ENCODE results near the gene STK31. TPM values are rescaled to one million over a fixed set of nuclear protein-coding genes. Genes with fewer than 3 reads are reported as not detected.
A peak's percentile ranks its signal among the peaks of the same experiment; 100 is the strongest.
"Not testable (repeated sequence)": the region's sequence is repeated elsewhere in the genome, so short reads cannot be mapped to it uniquely, and the experiment has no call there.

STK31 gene
- polyA plus RNA-seq, 2 of the 4 experiments (the other 2 are of a cell fraction) = 2.3 to 3.9 TPM

DNA sequence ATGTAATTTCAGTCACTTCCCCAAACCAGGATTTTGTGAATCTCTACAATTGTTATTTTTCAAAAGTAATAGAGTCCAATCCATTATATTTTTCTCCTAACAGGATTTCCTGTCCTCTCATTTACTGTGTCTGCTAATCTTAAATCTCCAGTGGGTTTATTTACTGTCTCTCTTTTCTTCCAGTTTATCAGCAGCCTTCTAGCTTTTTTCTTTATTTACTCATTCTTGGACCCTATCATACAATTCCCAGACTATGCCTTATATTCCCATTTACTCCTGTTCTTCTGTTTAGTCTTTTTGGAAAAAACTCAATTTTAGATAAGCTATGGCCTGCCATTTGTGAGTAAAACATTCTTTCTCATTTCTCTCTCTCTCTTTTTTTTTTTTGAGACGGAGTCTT lies 94.7 kb downstream of the STK31 start (continued):
- TF ChIP-seq, protein P1, sequence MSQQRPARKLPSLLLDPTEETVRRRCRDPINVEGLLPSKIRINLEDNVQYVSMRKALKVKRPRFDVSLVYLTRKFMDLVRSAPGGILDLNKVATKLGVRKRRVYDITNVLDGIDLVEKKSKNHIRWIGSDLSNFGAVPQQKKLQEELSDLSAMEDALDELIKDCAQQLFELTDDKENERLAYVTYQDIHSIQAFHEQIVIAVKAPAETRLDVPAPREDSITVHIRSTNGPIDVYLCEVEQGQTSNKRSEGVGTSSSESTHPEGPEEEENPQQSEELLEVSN (IDR thresholded peaks at IDR 0.05; ENCODE audit: borderline replicate concordance, low read depth) = no peak

- ChIA-PET CTCF (interaction anchor here (0.6 kb wide), 1 partner anchor 938 kb away, joined by 3 read pairs; no protein-coding TSS in a partner anchor), POLR2A (no interaction called here)
- no peak for FAIRE-seq
- no peak overlapping the region for H3K4me2 ChIP-seq
- no peak overlapping the region for H3K27ac ChIP-seq
- ATAC-seq = peak in 1 of 2 experiments; percentile 19; a peak in 2 of 6 replicates
- no peak for TF ChIP-seq MAZ (IDR thresholded peaks at IDR 0.05; ENCODE audit: borderline replicate concordance, low read depth, low read length)
- no peak for TF ChIP-seq PHF8 (IDR thresholded peaks at IDR 0.05; ENCODE audit: borderline replicate concordance, low read depth)
- TF ChIP-seq FOSL2 (IDR thresholded peaks at IDR 0.05) = no peak
- TF ChIP-seq FOSL2 (CRISPR knock-in tag; IDR thresholded peaks at IDR 0.05) = no peak
- no peak for TF ChIP-seq FOSB (CRISPR knock-in tag; IDR thresholded peaks at IDR 0.05)
- no peak for TF ChIP-seq HEYL (CRISPR knock-in tag; IDR thresholded peaks at IDR 0.05)
- no peak for TF ChIP-seq CHD2 (IDR thresholded peaks at IDR 0.05; ENCODE audit: low read length, partially characterized antibody)
- TF ChIP-seq, protein P2, sequence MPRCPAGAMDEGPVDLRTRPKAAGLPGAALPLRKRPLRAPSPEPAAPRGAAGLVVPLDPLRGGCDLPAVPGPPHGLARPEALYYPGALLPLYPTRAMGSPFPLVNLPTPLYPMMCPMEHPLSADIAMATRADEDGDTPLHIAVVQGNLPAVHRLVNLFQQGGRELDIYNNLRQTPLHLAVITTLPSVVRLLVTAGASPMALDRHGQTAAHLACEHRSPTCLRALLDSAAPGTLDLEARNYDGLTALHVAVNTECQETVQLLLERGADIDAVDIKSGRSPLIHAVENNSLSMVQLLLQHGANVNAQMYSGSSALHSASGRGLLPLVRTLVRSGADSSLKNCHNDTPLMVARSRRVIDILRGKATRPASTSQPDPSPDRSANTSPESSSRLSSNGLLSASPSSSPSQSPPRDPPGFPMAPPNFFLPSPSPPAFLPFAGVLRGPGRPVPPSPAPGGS (IDR thresholded peaks at IDR 0.05) = no peak
- TF ChIP-seq HOXB13 (CRISPR knock-in tag; IDR thresholded peaks at IDR 0.05; ENCODE audit: low read depth) = no peak
- no peak for TF ChIP-seq ZSCAN20 (CRISPR knock-in tag; IDR thresholded peaks at IDR 0.05)
- TF ChIP-seq NR3C1 (IDR thresholded peaks at IDR 0.05) = no peak
- WGBS (ENCODE audit: missing lambda C conversion rate) = 13% methylated on average over 3 of the region's 3 CpGs
- DNase-seq (ENCODE audit: low read depth in 1 of 2, low spot score in 1 of 2) = no peak
- H3K4me1 ChIP-seq = no peaks in the 10 kb centered on the region
- no peak overlapping the region for H3K4me3 ChIP-seq
- H3K9me3 ChIP-seq = no peaks in the 10 kb centered on the region
Measured at GRCh38 chr7:23808421-23808820, 98.4 kb downstream of the STK31 start.

GRCh38 chr7:23810099-23810498 lies 100.1 kb downstream of the STK31 start:
- Histone ChIP-seq H3K4me1 (no peaks in the 10 kb centered on the region), H3K4me2 (no peak overlapping the region), H3K4me3 (no peak overlapping the region), H3K9me3 (no peaks in the 10 kb centered on the region), H3K27ac (no peak overlapping the region)
- DNase-seq (ENCODE audit: low read depth in 1 of 2, low spot score in 1 of 2) (no peak), FAIRE-seq (no peak), ATAC-seq (no peak)
- WGBS (ENCODE audit: missing lambda C conversion rate) = 11% methylated on average over 1 of the region's 1 CpG
- ChIA-PET POLR2A (no interaction called here), CTCF (no interaction called here)
- TF ChIP-seq KDM5A (IDR thresholded peaks at IDR 0.05) (no peak), MAZ (IDR thresholded peaks at IDR 0.05; ENCODE audit: borderline replicate concordance, low read depth, low read length) (no peak), HOXB5 (CRISPR knock-in tag; IDR thresholded peaks at IDR 0.05) (no peak), NPAS2 (CRISPR knock-in tag; IDR thresholded peaks at IDR 0.05; ENCODE audit: borderline replicate concordance) (no peak)

GRCh38 chr7:23811540-23811939 lies 101.5 kb downstream of the STK31 start:
- DNase-seq (ENCODE audit: low read depth in 1 of 2, low spot score in 1 of 2) = peak in 1 of 2 experiments; percentile 17
- ATAC-seq = peak in 1 of 2 experiments; percentile 19; a peak in 2 of 6 replicates
- H3K4me2 ChIP-seq = no peak overlapping the region
- no peak overlapping the region for H3K27ac ChIP-seq
- H3K4me1 ChIP-seq = no peaks in the 10 kb centered on the region
- H3K4me3 ChIP-seq = no peak overlapping the region
- POLR2A ChIA-PET = no interaction called here
- 48% methylated on average over 1 of the region's 1 CpG for WGBS (ENCODE audit: missing lambda C conversion rate)
- peak; percentile 36 for FAIRE-seq
- TF ChIP-seq MAFK (IDR thresholded peaks at IDR 0.05; ENCODE audit: partially characterized antibody) (peak; percentile 79), RCOR1 (IDR thresholded peaks at IDR 0.05; ENCODE audit: low read depth, low read length) (no peak), HMGXB4 (CRISPR knock-in tag; IDR thresholded peaks at IDR 0.05; ENCODE audit: borderline replicate concordance) (no peak), HEYL (CRISPR knock-in tag; IDR thresholded peaks at IDR 0.05) (no peak), FOXS1 (CRISPR knock-in tag; IDR thresholded peaks at IDR 0.05) (no peak), HOXB5 (CRISPR knock-in tag; IDR thresholded peaks at IDR 0.05) (no peak), BHLHE40 (IDR thresholded peaks at IDR 0.05; ENCODE audit: low read depth, low read length) (no peak)
- TF ChIP-seq, protein P3, sequence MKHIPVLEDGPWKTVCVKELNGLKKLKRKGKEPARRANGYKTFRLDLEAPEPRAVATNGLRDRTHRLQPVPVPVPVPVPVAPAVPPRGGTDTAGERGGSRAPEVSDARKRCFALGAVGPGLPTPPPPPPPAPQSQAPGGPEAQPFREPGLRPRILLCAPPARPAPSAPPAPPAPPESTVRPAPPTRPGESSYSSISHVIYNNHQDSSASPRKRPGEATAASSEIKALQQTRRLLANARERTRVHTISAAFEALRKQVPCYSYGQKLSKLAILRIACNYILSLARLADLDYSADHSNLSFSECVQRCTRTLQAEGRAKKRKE (CRISPR knock-in tag; IDR thresholded peaks at IDR 0.05; ENCODE audit: low read depth) = no peak
- CTCF ChIA-PET = no interaction called here
- no peaks in the 10 kb centered on the region for H3K9me3 ChIP-seq

- H3K4me3 ChIP-seq; H3K4me2 ChIP-seq; H3K4me1 ChIP-seq; DNase-seq (ENCODE audit: low read depth in 1 of 2, low spot score in 1 of 2); H3K27ac ChIP-seq; FAIRE-seq; CTCF ChIA-PET; ATAC-seq; POLR2A ChIA-PET; H3K9me3 ChIP-seq: not testable (repeated sequence)
- 51% methylated on average over 10 of the region's 10 CpGs for WGBS (ENCODE audit: missing lambda C conversion rate)
Measured at GRCh38 chr7:23828125-23828524, 118.1 kb downstream of the STK31 start.

DNA sequence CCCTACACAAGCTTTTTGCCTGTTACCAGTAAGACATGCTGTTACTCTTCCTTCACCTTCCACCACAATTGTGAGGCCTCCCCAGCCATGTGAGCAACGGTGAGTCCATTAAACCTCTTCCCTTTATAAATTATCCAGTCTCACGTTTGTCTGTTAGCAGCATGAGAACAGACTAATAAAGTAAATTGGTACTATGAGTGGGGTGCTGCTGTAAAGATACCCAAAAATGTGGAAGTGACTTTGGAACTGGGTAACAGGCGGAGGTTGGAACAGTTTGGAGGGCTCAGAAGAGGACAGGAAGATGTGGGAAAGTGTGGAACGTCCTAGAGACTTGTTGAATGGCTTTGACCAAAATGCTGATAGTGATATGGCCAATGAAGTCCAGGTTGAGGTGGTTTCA lies 122.7 kb downstream of the STK31 start:
- CTCF ChIA-PET; FAIRE-seq; H3K4me3 ChIP-seq; H3K27ac ChIP-seq; H3K4me1 ChIP-seq; H3K4me2 ChIP-seq; ATAC-seq; DNase-seq (ENCODE audit: low read depth in 1 of 2, low spot score in 1 of 2); POLR2A ChIA-PET: not testable (repeated sequence)
- peaks cover 11% of the 10 kb centered on the region; the same call in 1 of the 3 replicates for H3K9me3 ChIP-seq
- 3% methylated on average over 4 of the region's 4 CpGs for WGBS (ENCODE audit: missing lambda C conversion rate)

All from A549 (cell line).